ENCODE results near the gene BNIP3.

Gene BNIP3

GRCh38 chr10:131930150-131930549 lies 51.6 kb downstream of the BNIP3 start:
- TF ChIP-seq NFIC (IDR thresholded peaks at IDR 0.05), result no peak
- TF ChIP-seq REST (IDR thresholded peaks at IDR 0.05; ENCODE audit: low read depth), result no peak
- TF ChIP-seq FOXM1 (IDR thresholded peaks at IDR 0.05; ENCODE audit: borderline replicate concordance, low read depth), result no peak
- no peak for TF ChIP-seq EGR1 (IDR thresholded peaks at IDR 0.05)
- no peak for TF ChIP-seq CEBPB (IDR thresholded peaks at IDR 0.05)
- TF ChIP-seq EP300 (IDR thresholded peaks at IDR 0.05; ENCODE audit: borderline replicate concordance), result no peak
- no peak for TF ChIP-seq ZBTB7A (IDR thresholded peaks at IDR 0.05; ENCODE audit: low read depth)
- TF ChIP-seq USF1 (IDR thresholded peaks at IDR 0.05), result no peak
- TF ChIP-seq TAF1 (IDR thresholded peaks at IDR 0.05; ENCODE audit: low read depth), result no peak
- no peak for TF ChIP-seq CREB1 (IDR thresholded peaks at IDR 0.05; ENCODE audit: low read depth)
- no peak for TF ChIP-seq RAD21 (IDR thresholded peaks at IDR 0.05; ENCODE audit: low read depth)
- TF ChIP-seq TEAD4 (IDR thresholded peaks at IDR 0.05), result no peak
- no peak for TF ChIP-seq TCF12 (IDR thresholded peaks at IDR 0.05; ENCODE audit: low read depth)
- TF ChIP-seq YY1 (IDR thresholded peaks at IDR 0.05; ENCODE audit: low read depth), result no peak
- TF ChIP-seq MAX (IDR thresholded peaks at IDR 0.05), result no peak

GRCh38 chr10:131929122-131929845 lies 52.4 kb downstream of the BNIP3 start:
- no peak for TF ChIP-seq CREB1 (IDR thresholded peaks at IDR 0.05; ENCODE audit: low read depth)

- no peak for TF ChIP-seq USF1 (IDR thresholded peaks at IDR 0.05)
Measured at GRCh38 chr10:131928248-131929095, 53.3 kb downstream of the BNIP3 start.

GRCh38 chr10:131926743-131927595 lies 54.8 kb downstream of the BNIP3 start:
- TF ChIP-seq TCF12 (IDR thresholded peaks at IDR 0.05; ENCODE audit: low read depth) (no peak), ZBTB7A (IDR thresholded peaks at IDR 0.05; ENCODE audit: low read depth) (no peak), TAF1 (IDR thresholded peaks at IDR 0.05; ENCODE audit: low read depth) (no peak), REST (IDR thresholded peaks at IDR 0.05; ENCODE audit: low read depth) (no peak), NFIC (IDR thresholded peaks at IDR 0.05) (no peak), USF1 (IDR thresholded peaks at IDR 0.05) (no peak), EP300 (IDR thresholded peaks at IDR 0.05; ENCODE audit: borderline replicate concordance) (no peak), EGR1 (IDR thresholded peaks at IDR 0.05) (no peak), CEBPB (IDR thresholded peaks at IDR 0.05) (no peak), RAD21 (IDR thresholded peaks at IDR 0.05; ENCODE audit: low read depth) (no peak), YY1 (IDR thresholded peaks at IDR 0.05; ENCODE audit: low read depth) (no peak), TEAD4 (IDR thresholded peaks at IDR 0.05) (no peak), FOXM1 (IDR thresholded peaks at IDR 0.05; ENCODE audit: borderline replicate concordance, low read depth) (no peak), CREB1 (IDR thresholded peaks at IDR 0.05; ENCODE audit: low read depth) (no peak), MAX (IDR thresholded peaks at IDR 0.05) (no peak)

GRCh38 chr10:131926253-131926652 lies 55.5 kb downstream of the BNIP3 start:
- TF ChIP-seq FOXM1 (IDR thresholded peaks at IDR 0.05; ENCODE audit: borderline replicate concordance, low read depth), result no peak
- TF ChIP-seq ZBTB7A (IDR thresholded peaks at IDR 0.05; ENCODE audit: low read depth), result no peak
- TF ChIP-seq REST (IDR thresholded peaks at IDR 0.05; ENCODE audit: low read depth), result no peak
- TF ChIP-seq USF1 (IDR thresholded peaks at IDR 0.05), result no peak
- no peak for TF ChIP-seq TCF12 (IDR thresholded peaks at IDR 0.05; ENCODE audit: low read depth)
- no peak for TF ChIP-seq TEAD4 (IDR thresholded peaks at IDR 0.05)
- TF ChIP-seq RAD21 (IDR thresholded peaks at IDR 0.05; ENCODE audit: low read depth), result no peak
- TF ChIP-seq YY1 (IDR thresholded peaks at IDR 0.05; ENCODE audit: low read depth), result no peak
- TF ChIP-seq MAX (IDR thresholded peaks at IDR 0.05), result no peak
- TF ChIP-seq CREB1 (IDR thresholded peaks at IDR 0.05; ENCODE audit: low read depth), result no peak
